Gastrocnemius medialis (tissue), 4 donors: ENCODE measurements around the gene FPR1. TPM values are rescaled to one million over a fixed set of nuclear protein-coding genes. Genes with fewer than 3 reads are reported as not detected.

Experiments used
- ATAC-seq, 2 donors: fragments of 150-250 bp; one replicate each; pipeline ENCODE4 v1.9.1; 2016
- DNase-seq, 2 donors: peaks; one replicate each; pipeline ENCODE4 v3.0.0-alpha.2; 2019
- H3K27ac ChIP-seq, 4 donors: fragments of 200-600 bp; sonication (generic); 1 replicate in 1 of 4; 2 replicates in 3 of 4; pipeline ENCODE4 v1.5.1; 2016 to 2018; ENCODE audit warnings: mild to moderate bottlenecking in 2 of 4, moderate library complexity in 1 of 4
- H3K27me3 ChIP-seq, 3 donors: fragments of 200-600 bp; sonication (generic) in 2 of 3; 1 replicate in 1 of 3; 2 replicates in 2 of 3; pipeline versions ENCODE4 v1.5.1 to v1.6.0; 2016 to 2019; ENCODE audit warnings: mild to moderate bottlenecking in 1 of 3, moderate library complexity in 1 of 3
- H3K36me3 ChIP-seq, 2 donors: fragments of 200-600 bp; sonication (generic) in 1 of 2; one replicate each; pipeline ENCODE4 v1.5.1; 2017 to 2018
- H3K4me1 ChIP-seq, 2 donors: fragments of 200-600 bp; sonication (generic) in 1 of 2; one replicate each; pipeline ENCODE4 v1.5.1; 2016 to 2017; ENCODE audit warnings: mild to moderate bottlenecking in 2 of 2
- H3K4me3 ChIP-seq, 4 donors: fragments of 200-600 bp; sonication (generic) in 3 of 4; 1 replicate in 1 of 4; 2 replicates in 3 of 4; pipeline ENCODE4 v1.5.1; 2016 to 2019; ENCODE audit warnings: mild to moderate bottlenecking in 2 of 4
- H3K9me3 ChIP-seq, 3 donors: fragments of 200-600 bp; sonication (generic) in 2 of 3; 1 replicate in 1 of 3; 2 replicates in 2 of 3; pipeline ENCODE4 v1.5.1; 2016 to 2019
- CTCF ChIP-seq, 5 experiments: fragments of 450-650 bp in 3 of 5; fragments of 200-600 bp in 2 of 5; sonication (generic) in 2 of 5; IDR thresholded peaks in 4 of 5; conservative IDR thresholded peaks in 1 of 5; 1 replicate in 4 of 5; 2 replicates in 1 of 5; pipeline ENCODE4 v1.5.1; 2016 to 2019; ENCODE audit warnings: antibody characterized with exemption in 5 of 5, mild to moderate bottlenecking in 3 of 5, moderate library complexity in 3 of 5
- POLR2A ChIP-seq, 2 donors: fragments of 450-650 bp; IDR thresholded peaks; one replicate each; pipeline ENCODE4 v1.6.1; 2017; ENCODE audit warnings: antibody characterized with exemption in 2 of 2, mild to moderate bottlenecking in 2 of 2, moderate library complexity in 2 of 2
- in situ Hi-C, 4 donors: fragments of 200-750 bp; cut with MboI; loops; one replicate each; pipeline versions ENCODE4 v1.15.0 to v1.8.0; 2017; ENCODE audit warnings: low sequenced_read_pairs in 4 of 4
- intact Hi-C: fragments of 100-400 bp; cut with DNase I; formaldehyde crosslinking; loops from one replicate; pipeline ENCODE4 v1.15.1; 2023; ENCODE audit warnings: low total_unique reads
- total RNA-seq, 4 donors: library from RNA; depleted of rRNA; stranded (reverse); fragments of >200 nt; gene quantifications; one replicate each; pipeline versions ENCODE4 v1.1.0 to v1.2.3, GENCODE V29; 2016

FPR1 gene
- 1 to 10 TPM in 3 of 4 donors, not detected in 1; 3.0 to 6.1 (median 6.0) TPM for total RNA-seq

- DNase-seq, result no peak
- Histone ChIP-seq H3K27me3 (no peaks in the 10 kb centered on the region), H3K27ac (no peak within 1 kb of the TSS), H3K4me1 (no peaks in the 10 kb centered on the region), H3K4me3 (peak within 1 kb of the TSS in 1 of 4 donors; percentile 18), H3K36me3 (no peaks in the 10 kb centered on the region), H3K9me3 (no peaks in the 10 kb centered on the region)
- ATAC-seq, result peak in 1 of 2 donors; percentile 41
- in situ Hi-C loops, result no loop called here
- peak in 1 of 2 donors; percentile 25 for TF ChIP-seq POLR2A (IDR thresholded peaks at IDR 0.05)
- no peak for TF ChIP-seq CTCF (IDR thresholded peaks at IDR 0.05 in 4 of 5, conservative IDR thresholded peaks at IDR 0.05 in 1 of 5)
- intact Hi-C loops, result no loop called here
Observed at GRCh38 chr19:51751655-51752054, at the start of gene FPR1. Gene FPR1 (minus strand): TSS chr19:51751878. CDS start chr19:51746994, 4,884 bp downstream.

- H3K4me1 ChIP-seq, result no peaks in the 10 kb centered on the region
- intact Hi-C loops (no loop called here), in situ Hi-C loops (no loop called here)
- H3K4me3 ChIP-seq, result no peak overlapping the region
- H3K27me3 ChIP-seq, result no peaks in the 10 kb centered on the region
- no peak for ATAC-seq
- no peak for DNase-seq
- TF ChIP-seq CTCF (IDR thresholded peaks at IDR 0.05 in 4 of 5, conservative IDR thresholded peaks at IDR 0.05 in 1 of 5) (no peak), POLR2A (IDR thresholded peaks at IDR 0.05) (no peak)
- no peak overlapping the region for H3K27ac ChIP-seq
- no peaks in the 10 kb centered on the region for H3K9me3 ChIP-seq
- H3K36me3 ChIP-seq, result no peaks in the 10 kb centered on the region
Observed at GRCh38 chr19:51800473-51801244, 49.0 kb upstream of the FPR1 start.

- intact Hi-C loops (no loop called here), in situ Hi-C loops (no loop called here)
- H3K27me3 ChIP-seq, result no peaks in the 10 kb centered on the region
- H3K4me1 ChIP-seq, result no peaks in the 10 kb centered on the region
- H3K36me3 ChIP-seq, result no peaks in the 10 kb centered on the region
- ATAC-seq, result no peak
- TF ChIP-seq POLR2A (IDR thresholded peaks at IDR 0.05) (no peak), CTCF (IDR thresholded peaks at IDR 0.05 in 4 of 5, conservative IDR thresholded peaks at IDR 0.05 in 1 of 5) (no peak)
- DNase-seq, result no peak
- no peaks in the 10 kb centered on the region for H3K9me3 ChIP-seq
- H3K4me3 ChIP-seq, result no peak overlapping the region
- H3K27ac ChIP-seq, result no peak overlapping the region
Observed at GRCh38 chr19:51799774-51800472, 48.2 kb upstream of the FPR1 start.

- DNase-seq (peak; percentile 40 to 62), ATAC-seq (peak; percentile 52 to 61)
- no peaks in the 10 kb centered on the region for H3K9me3 ChIP-seq
- intact Hi-C loops (no loop called here), in situ Hi-C loops (no loop called here)
- no peaks in the 10 kb centered on the region for H3K27me3 ChIP-seq
- TF ChIP-seq POLR2A (IDR thresholded peaks at IDR 0.05), result no peak
- TF ChIP-seq CTCF (IDR thresholded peaks at IDR 0.05 in 4 of 5, conservative IDR thresholded peaks at IDR 0.05 in 1 of 5), result no peak
- peak overlapping the region in 2 of 4 donors; percentile 13 to 36 for H3K27ac ChIP-seq
- H3K36me3 ChIP-seq, result no peaks in the 10 kb centered on the region
- no peak overlapping the region for H3K4me3 ChIP-seq
- H3K4me1 ChIP-seq, result no peaks in the 10 kb centered on the region
Observed at GRCh38 chr19:51799034-51799773, 47.5 kb upstream of the FPR1 start.
